Activated T-cell treated with anti-CD3 and anti-CD28 coated beads, Interleukin-2, amount 50 U/mL, for 72 hours (primary cell): ENCODE data around the gene CYP26A1. TPM values are rescaled to one million over a fixed set of nuclear protein-coding genes. Genes with fewer than 3 reads are reported as not detected.

ENCODE experiments used
- ATAC-seq, 2 donors: fragments of 150-1000 bp; cut with Tn5 transposase; replicated peaks in 1 of 2; 2 replicates each; pipeline ENCODE4 v1.10.0; 2021; ENCODE audit warnings: moderate library complexity in 2 of 2, mild to moderate bottlenecking in 1 of 2
- DNase-seq, 2 donors: peaks; one replicate each; pipeline ENCODE4 v3.0.0; 2021 to 2022; ENCODE audit warnings: mixed read lengths in 1 of 2
- H3K27ac Mint-ChIP-seq: one replicate; pipeline ENCODE4 v1.8.0; 2022; ENCODE audit warnings: mild to moderate bottlenecking, moderate library complexity, mixed read lengths
- H3K27me3 Mint-ChIP-seq: one replicate; pipeline ENCODE4 v1.8.0; 2022; ENCODE audit warnings: low read depth, mixed read lengths
- H3K36me3 Mint-ChIP-seq, 2 donors: one replicate each; pipeline ENCODE4 v1.8.0; 2022; ENCODE audit warnings: mixed read lengths in 2 of 2, mild to moderate bottlenecking in 1 of 2; ENCODE audit not compliant: insufficient read depth in 2 of 2
- H3K4me1 Mint-ChIP-seq: one replicate; pipeline ENCODE4 v1.8.0; 2022; ENCODE audit warnings: low read depth, mixed read lengths
- H3K4me3 Mint-ChIP-seq, 2 donors: one replicate each; pipeline ENCODE4 v1.8.0; 2022; ENCODE audit warnings: mild to moderate bottlenecking in 2 of 2, mixed read lengths in 2 of 2, moderate library complexity in 2 of 2
- H3K9me3 Mint-ChIP-seq, 2 donors: one replicate each; pipeline ENCODE4 v1.8.0; 2022; ENCODE audit warnings: mixed read lengths in 2 of 2
- total RNA-seq, 2 donors: library from RNA; stranded (reverse); gene quantifications; one replicate each; pipeline ENCODE4 v1.2.3, GENCODE V29; 2022

CYP26A1 gene
- total RNA-seq, result not detected

- ATAC-seq (peak; percentile 27 to 37), DNase-seq (no peak)
- Mint-ChIP-seq H3K9me3 (no peaks in the 10 kb centered on the region), H3K27me3 (peaks cover 89% of the 10 kb centered on the region), H3K36me3 (no peaks in the 10 kb centered on the region), H3K4me1 (peaks cover 34% of the 10 kb centered on the region), H3K4me3 (peak within 1 kb of the TSS; percentile 84 to 93), H3K27ac (no peak within 1 kb of the TSS)
These were observed at the start of gene CYP26A1 for GRCh38 chr10:93073539-93074146. Gene CYP26A1 (plus strand): TSS chr10:93073893. CDS start chr10:93073935, 42 bp downstream.

GRCh38 chr10:93026072-93026471 is 47.6 kb upstream of the CYP26A1 start:
- no peaks in the 10 kb centered on the region for H3K4me1 Mint-ChIP-seq
- no peak overlapping the region for H3K27ac Mint-ChIP-seq
- H3K4me3 Mint-ChIP-seq, result no peak overlapping the region
- H3K36me3 Mint-ChIP-seq, result peaks cover 0 to 2% of the 10 kb centered on the region in 2 donors
- ATAC-seq (no peak), DNase-seq (no peak)
- no peaks in the 10 kb centered on the region for H3K27me3 Mint-ChIP-seq
- H3K9me3 Mint-ChIP-seq, result no peaks in the 10 kb centered on the region

- no peak overlapping the region for H3K4me3 Mint-ChIP-seq
- DNase-seq, result no peak
- H3K4me1 Mint-ChIP-seq, result no peaks in the 10 kb centered on the region
- no peak overlapping the region for H3K27ac Mint-ChIP-seq
- no peaks in the 10 kb centered on the region for H3K9me3 Mint-ChIP-seq
- peaks cover 0 to 2% of the 10 kb centered on the region in 2 donors for H3K36me3 Mint-ChIP-seq
- no peaks in the 10 kb centered on the region for H3K27me3 Mint-ChIP-seq
- no peak for ATAC-seq
These were observed 46.2 kb upstream of the CYP26A1 start for GRCh38 chr10:93027508-93027907.

- Mint-ChIP-seq H3K27ac (no peak overlapping the region), H3K27me3 (no peaks in the 10 kb centered on the region), H3K4me3 (no peak overlapping the region), H3K9me3 (no peaks in the 10 kb centered on the region), H3K4me1 (no peaks in the 10 kb centered on the region), H3K36me3 (peaks cover 0 to 2% of the 10 kb centered on the region in 2 donors)
- ATAC-seq, result no peak
- no peak for DNase-seq
These were observed 44.8 kb upstream of the CYP26A1 start for GRCh38 chr10:93028883-93029282.

- DNase-seq (no peak), ATAC-seq (no peak)
- Mint-ChIP-seq H3K27ac (no peak overlapping the region), H3K36me3 (peaks cover 0 to 2% of the 10 kb centered on the region in 2 donors), H3K9me3 (no peaks in the 10 kb centered on the region), H3K4me1 (no peaks in the 10 kb centered on the region), H3K27me3 (no peaks in the 10 kb centered on the region), H3K4me3 (no peak overlapping the region)
These were observed 43.3 kb upstream of the CYP26A1 start for GRCh38 chr10:93030409-93030808.

- H3K27ac Mint-ChIP-seq, result no peak overlapping the region
- H3K9me3 Mint-ChIP-seq, result no peaks in the 10 kb centered on the region
- no peaks in the 10 kb centered on the region for H3K36me3 Mint-ChIP-seq
- no peaks in the 10 kb centered on the region for H3K27me3 Mint-ChIP-seq
- DNase-seq (no peak), ATAC-seq (no peak)
- no peaks in the 10 kb centered on the region for H3K4me1 Mint-ChIP-seq
- H3K4me3 Mint-ChIP-seq, result no peak overlapping the region
These were observed 41.4 kb upstream of the CYP26A1 start for GRCh38 chr10:93032105-93032808.

- no peaks in the 10 kb centered on the region for H3K9me3 Mint-ChIP-seq
- no peak overlapping the region for H3K4me3 Mint-ChIP-seq
- H3K27ac Mint-ChIP-seq, result no peak overlapping the region
- H3K27me3 Mint-ChIP-seq, result no peaks in the 10 kb centered on the region
- no peaks in the 10 kb centered on the region for H3K4me1 Mint-ChIP-seq
- no peak for ATAC-seq
- DNase-seq, result no peak
- no peaks in the 10 kb centered on the region for H3K36me3 Mint-ChIP-seq
These were observed 40.9 kb upstream of the CYP26A1 start for GRCh38 chr10:93032809-93033137.

GRCh38 chr10:93034426-93034825 is 39.3 kb upstream of the CYP26A1 start:
- Mint-ChIP-seq H3K27me3 (no peaks in the 10 kb centered on the region), H3K4me1 (no peaks in the 10 kb centered on the region)

GRCh38 chr10:93039110-93039509 is 34.6 kb upstream of the CYP26A1 start:
- Mint-ChIP-seq H3K4me3 (no peak overlapping the region), H3K4me1 (no peaks in the 10 kb centered on the region), H3K9me3 (no peaks in the 10 kb centered on the region), H3K27me3 (no peaks in the 10 kb centered on the region), H3K27ac (no peak overlapping the region), H3K36me3 (no peaks in the 10 kb centered on the region)
- no peak for DNase-seq
- no peak for ATAC-seq

More at GRCh38 chr10:93034426-93034825, 39.3 kb upstream of the CYP26A1 start:
- H3K4me3 Mint-ChIP-seq, result no peak overlapping the region
- no peak for DNase-seq
- H3K36me3 Mint-ChIP-seq, result no peaks in the 10 kb centered on the region
- no peak for ATAC-seq
- no peak overlapping the region for H3K27ac Mint-ChIP-seq
- H3K9me3 Mint-ChIP-seq, result no peaks in the 10 kb centered on the region

GRCh38 chr10:93039721-93040120 is 34.0 kb upstream of the CYP26A1 start:
- no peaks in the 10 kb centered on the region for H3K9me3 Mint-ChIP-seq
- no peak overlapping the region for H3K4me3 Mint-ChIP-seq
- no peak for ATAC-seq
- DNase-seq, result no peak
- H3K27ac Mint-ChIP-seq, result no peak overlapping the region
- no peaks in the 10 kb centered on the region for H3K27me3 Mint-ChIP-seq
- no peaks in the 10 kb centered on the region for H3K36me3 Mint-ChIP-seq
- H3K4me1 Mint-ChIP-seq, result no peaks in the 10 kb centered on the region

- no peak overlapping the region for H3K4me3 Mint-ChIP-seq
- no peak overlapping the region for H3K27ac Mint-ChIP-seq
- H3K27me3 Mint-ChIP-seq, result peaks cover 4% of the 10 kb centered on the region
- ATAC-seq (no peak), DNase-seq (no peak)
- H3K4me1 Mint-ChIP-seq, result no peaks in the 10 kb centered on the region
- no peaks in the 10 kb centered on the region for H3K9me3 Mint-ChIP-seq
- H3K36me3 Mint-ChIP-seq, result no peaks in the 10 kb centered on the region
These were observed 19.2 kb upstream of the CYP26A1 start for GRCh38 chr10:93054486-93054885.

GRCh38 chr10:93058139-93058538 is 15.6 kb upstream of the CYP26A1 start:
- Mint-ChIP-seq H3K27ac (no peak overlapping the region), H3K4me3 (no peak overlapping the region), H3K9me3 (no peaks in the 10 kb centered on the region), H3K27me3 (peaks cover 24% of the 10 kb centered on the region), H3K4me1 (peaks cover 13% of the 10 kb centered on the region), H3K36me3 (peaks cover 0 to 2% of the 10 kb centered on the region in 2 donors)
- no peak for DNase-seq
- ATAC-seq, result no peak

GRCh38 chr10:93059975-93060886 is 13.5 kb upstream of the CYP26A1 start, which contains the start of gene CYP26C1:
Gene CYP26C1 (plus strand): TSS chr10:93060798. CDS start chr10:93061264, 466 bp downstream.
- ATAC-seq, result no peak
- peaks cover 0 to 2% of the 10 kb centered on the region in 2 donors for H3K36me3 Mint-ChIP-seq
- peaks cover 43% of the 10 kb centered on the region for H3K27me3 Mint-ChIP-seq
- no peaks in the 10 kb centered on the region for H3K9me3 Mint-ChIP-seq
- H3K4me1 Mint-ChIP-seq, result peaks cover 13% of the 10 kb centered on the region
- H3K27ac Mint-ChIP-seq, result no peak within 1 kb of the TSS
- DNase-seq, result no peak
- H3K4me3 Mint-ChIP-seq, result peak within 1 kb of the TSS; percentile 79 to 82
